ENCODE data around the gene BCAN.
"Not testable (repeated sequence)": the region's sequence is repeated elsewhere in the genome, so short reads cannot be mapped to it uniquely, and the experiment has no call there.

The BCAN gene, protein sequence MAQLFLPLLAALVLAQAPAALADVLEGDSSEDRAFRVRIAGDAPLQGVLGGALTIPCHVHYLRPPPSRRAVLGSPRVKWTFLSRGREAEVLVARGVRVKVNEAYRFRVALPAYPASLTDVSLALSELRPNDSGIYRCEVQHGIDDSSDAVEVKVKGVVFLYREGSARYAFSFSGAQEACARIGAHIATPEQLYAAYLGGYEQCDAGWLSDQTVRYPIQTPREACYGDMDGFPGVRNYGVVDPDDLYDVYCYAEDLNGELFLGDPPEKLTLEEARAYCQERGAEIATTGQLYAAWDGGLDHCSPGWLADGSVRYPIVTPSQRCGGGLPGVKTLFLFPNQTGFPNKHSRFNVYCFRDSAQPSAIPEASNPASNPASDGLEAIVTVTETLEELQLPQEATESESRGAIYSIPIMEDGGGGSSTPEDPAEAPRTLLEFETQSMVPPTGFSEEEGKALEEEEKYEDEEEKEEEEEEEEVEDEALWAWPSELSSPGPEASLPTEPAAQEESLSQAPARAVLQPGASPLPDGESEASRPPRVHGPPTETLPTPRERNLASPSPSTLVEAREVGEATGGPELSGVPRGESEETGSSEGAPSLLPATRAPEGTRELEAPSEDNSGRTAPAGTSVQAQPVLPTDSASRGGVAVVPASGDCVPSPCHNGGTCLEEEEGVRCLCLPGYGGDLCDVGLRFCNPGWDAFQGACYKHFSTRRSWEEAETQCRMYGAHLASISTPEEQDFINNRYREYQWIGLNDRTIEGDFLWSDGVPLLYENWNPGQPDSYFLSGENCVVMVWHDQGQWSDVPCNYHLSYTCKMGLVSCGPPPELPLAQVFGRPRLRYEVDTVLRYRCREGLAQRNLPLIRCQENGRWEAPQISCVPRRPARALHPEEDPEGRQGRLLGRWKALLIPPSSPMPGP

DNA sequence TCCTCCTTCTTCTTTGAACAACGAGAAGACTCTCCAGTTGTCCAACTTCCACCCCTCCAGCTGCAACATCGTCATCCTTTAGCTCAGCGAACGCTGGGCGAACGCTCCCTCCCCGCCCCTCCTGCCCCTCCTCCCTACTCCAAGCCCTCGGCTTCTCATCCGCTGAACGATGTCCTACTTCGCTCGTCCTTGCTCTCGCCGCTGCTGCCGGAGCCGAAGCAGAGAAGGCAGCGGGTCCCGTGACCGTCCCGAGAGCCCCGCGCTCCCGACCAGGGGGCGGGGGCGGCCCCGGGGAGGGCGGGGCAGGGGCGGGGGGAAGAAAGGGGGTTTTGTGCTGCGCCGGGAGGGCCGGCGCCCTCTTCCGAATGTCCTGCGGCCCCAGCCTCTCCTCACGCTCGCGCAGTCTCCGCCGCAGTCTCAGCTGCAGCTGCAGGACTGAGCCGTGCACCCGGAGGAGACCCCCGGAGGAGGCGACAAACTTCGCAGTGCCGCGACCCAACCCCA is at the start of gene BCAN:
BCAN (plus strand) TSS at position 357 of the 504 bp plus-strand sequence. CDS start 3,938 bp downstream, outside the sequence.
- no peak for DNase-seq (ENCODE audit: extremely low read depth in 1 of 2, low read depth in 1 of 2)

DNA sequence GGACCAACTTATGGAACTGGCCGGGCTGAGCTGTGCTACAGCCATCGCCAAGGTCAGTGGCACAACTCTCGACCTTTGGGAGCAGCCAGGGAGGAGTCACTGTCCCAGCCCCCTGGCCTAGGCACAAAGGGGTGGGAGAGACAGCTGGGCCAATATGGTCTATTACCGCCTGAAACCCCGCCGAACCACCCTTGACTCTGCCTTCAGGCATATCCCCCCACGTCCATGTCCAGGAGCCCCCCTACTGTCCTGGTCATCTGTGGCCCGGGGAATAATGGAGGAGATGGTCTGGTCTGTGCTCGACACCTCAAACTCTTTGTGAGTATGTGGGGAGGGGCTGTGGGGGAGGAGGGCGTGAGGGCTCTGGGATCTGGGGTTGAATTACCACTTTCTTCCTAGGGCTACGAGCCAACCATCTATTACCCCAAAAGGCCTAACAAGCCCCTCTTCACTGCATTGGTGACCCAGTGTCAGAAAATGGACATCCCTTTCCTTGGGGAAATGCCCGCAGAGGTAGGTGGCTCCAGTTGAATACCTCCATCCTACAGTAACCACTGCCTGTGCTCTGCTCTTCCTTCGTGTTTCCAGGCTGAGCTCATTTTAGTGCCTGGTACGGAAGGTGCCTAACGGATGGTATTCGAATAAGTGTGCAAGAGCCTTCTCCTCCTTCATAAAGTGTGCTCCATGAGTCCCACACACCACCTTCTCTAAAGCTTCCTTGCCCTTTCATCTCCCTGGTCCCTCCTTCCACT is 49.6 kb upstream of the BCAN start:
- DNase-seq (ENCODE audit: extremely low read depth in 1 of 2, low read depth in 1 of 2): no peak

DNA sequence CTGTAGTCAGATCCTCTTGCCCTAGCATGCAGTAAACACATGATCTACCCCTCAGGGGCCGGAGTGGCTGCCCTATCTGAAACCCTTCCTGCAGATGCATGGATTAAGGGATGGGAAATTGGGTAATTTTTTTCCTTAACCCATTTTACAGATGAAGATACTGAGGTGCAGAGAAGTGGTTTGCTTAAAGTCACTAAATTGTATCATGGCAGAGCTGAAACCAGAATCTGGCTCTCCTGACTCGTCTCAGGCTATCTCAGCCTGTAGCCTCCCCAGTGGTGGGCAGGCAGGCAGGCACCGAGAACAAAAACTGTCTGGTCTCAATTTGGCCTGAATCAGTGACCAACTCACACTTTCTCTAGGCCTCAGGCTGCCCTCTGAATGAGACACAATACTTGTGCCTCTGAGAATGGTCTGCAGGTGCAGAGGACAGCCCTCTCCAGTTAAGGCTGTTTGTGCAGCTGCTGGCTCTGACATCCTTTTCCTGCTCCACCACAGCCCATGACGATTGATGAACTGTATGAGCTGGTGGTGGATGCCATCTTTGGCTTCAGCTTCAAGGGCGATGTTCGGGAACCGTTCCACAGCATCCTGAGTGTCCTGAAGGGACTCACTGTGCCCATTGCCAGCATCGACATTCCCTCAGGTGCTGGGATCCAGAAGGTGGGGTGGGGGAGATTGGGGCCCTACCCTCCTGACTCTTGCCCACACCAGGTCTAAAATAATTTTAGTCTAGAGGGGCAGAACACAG is 48.8 kb upstream of the BCAN start:
- no peak for DNase-seq (ENCODE audit: extremely low read depth in 1 of 2, low read depth in 1 of 2)

DNA sequence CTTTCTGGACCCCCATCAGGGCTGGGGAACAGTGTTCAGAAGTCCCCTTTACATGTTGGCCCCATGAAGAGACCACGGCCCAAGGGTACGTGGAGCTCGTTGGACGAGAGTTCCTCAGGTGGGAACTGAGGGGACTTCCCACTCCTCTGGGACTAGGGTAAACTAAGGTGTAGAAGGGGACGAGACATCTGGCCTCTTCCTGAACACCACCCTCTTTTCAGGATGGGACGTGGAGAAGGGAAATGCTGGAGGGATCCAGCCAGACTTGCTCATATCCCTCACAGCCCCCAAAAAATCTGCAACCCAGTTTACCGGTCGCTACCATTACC is 48.3 kb upstream of the BCAN start:
- DNase-seq (ENCODE audit: extremely low read depth in 1 of 2, low read depth in 1 of 2): no peak

- no peak for DNase-seq (ENCODE audit: extremely low read depth in 1 of 2, low read depth in 1 of 2)
Measured at GRCh38 chr1:156594190-156594589, 47.7 kb upstream of the BCAN start.

- no peak for DNase-seq (ENCODE audit: extremely low read depth in 1 of 2, low read depth in 1 of 2)
Measured at GRCh38 chr1:156595016-156595415, 46.9 kb upstream of the BCAN start.

DNA sequence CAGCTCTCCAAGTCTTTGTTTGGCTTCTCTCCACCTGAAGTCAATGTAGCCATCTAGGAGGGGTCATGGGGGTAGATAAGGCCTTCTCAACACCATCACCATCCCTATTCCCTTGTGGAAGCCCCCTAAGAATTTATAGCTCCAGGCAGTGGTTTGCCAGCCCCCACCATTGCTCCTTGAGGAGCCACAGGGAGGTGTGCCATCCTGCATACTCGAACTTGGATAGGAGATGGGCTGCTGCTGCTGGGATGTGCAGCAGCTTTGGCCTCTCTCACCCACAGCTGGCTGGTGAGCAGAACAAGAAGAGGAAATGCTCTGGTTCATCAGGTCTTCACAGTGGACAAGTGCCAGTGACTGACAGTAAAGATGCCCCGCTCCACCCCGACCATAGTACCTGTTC is 45.5 kb upstream of the BCAN start:
- no peak for DNase-seq (ENCODE audit: extremely low read depth in 1 of 2, low read depth in 1 of 2)

- DNase-seq (ENCODE audit: extremely low read depth in 1 of 2, low read depth in 1 of 2): no peak
Measured at GRCh38 chr1:156598125-156598524, 43.8 kb upstream of the BCAN start.

DNA sequence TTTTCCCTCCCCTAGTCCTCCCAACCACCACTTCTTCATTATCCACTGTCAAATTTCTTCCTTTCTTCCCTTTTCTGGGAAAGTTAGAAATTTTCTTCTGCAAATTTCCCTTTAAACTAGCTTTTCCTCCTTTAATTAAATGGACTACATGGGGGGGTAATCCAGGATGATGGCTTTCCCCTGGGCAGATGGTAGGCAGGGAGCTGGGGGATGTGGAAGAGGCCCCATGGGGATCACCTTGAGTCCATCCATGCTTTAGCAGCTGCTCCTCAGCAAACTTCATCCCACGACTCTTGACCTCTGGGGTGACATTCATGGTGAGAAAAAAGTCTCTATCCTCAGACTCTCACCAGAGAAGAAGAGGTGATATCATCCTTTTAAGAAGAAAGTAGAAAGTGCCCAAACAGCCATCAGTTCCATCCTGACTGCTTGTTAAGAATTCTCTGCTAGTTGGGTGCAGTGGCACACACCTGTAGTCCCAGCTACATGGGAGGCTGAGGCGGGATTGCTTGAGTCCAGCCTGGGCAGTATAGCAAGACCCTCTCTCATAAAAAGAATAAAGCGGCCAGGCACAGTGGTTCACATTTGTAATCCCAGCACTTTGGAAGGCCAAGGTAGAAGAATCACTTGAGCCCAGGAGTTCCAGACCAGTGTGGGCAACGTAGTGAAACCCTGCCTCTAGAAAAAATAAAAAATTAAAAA is 43.0 kb upstream of the BCAN start:
- no peak for DNase-seq (ENCODE audit: extremely low read depth in 1 of 2, low read depth in 1 of 2)

- DNase-seq (ENCODE audit: extremely low read depth in 1 of 2, low read depth in 1 of 2): no peak
Measured at GRCh38 chr1:156599811-156600210, 42.1 kb upstream of the BCAN start.

DNA sequence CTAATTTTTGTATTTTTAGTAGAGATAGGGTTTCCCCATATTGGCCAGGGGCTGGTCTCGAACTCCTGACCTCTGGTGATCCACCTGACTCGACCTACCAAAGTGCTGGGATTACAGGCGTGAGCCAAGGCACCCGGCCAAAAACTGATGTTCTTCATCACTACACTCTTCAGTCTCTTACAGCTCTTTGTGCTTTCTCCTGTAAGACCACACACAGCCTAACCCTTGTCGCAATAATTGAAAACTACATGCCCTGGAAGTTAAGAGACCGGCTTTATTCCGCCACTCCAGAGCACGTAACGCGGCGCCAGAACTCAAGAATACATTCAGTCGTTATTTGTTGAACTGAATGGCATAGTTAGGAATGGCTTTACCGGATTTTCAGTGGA is 41.2 kb upstream of the BCAN start:
- no peak for DNase-seq (ENCODE audit: extremely low read depth in 1 of 2, low read depth in 1 of 2)

GRCh38 chr1:156601122-156601830 is 40.6 kb upstream of the BCAN start, which contains the start of gene GPATCH4:
TSS of gene GPATCH4 (minus strand) at chr1:156601479.
- peak; percentile 60 to 74 for DNase-seq (ENCODE audit: extremely low read depth in 1 of 2, low read depth in 1 of 2)

GRCh38 chr1:156601892-156602291 is 40.0 kb upstream of the BCAN start:
- no peak for DNase-seq (ENCODE audit: extremely low read depth in 1 of 2, low read depth in 1 of 2)

GRCh38 chr1:156602557-156602993 is 39.3 kb upstream of the BCAN start:
- DNase-seq (ENCODE audit: extremely low read depth in 1 of 2, low read depth in 1 of 2): no peak

GRCh38 chr1:156607344-156607743 is 34.6 kb upstream of the BCAN start:
- DNase-seq (ENCODE audit: extremely low read depth in 1 of 2, low read depth in 1 of 2): not testable (repeated sequence)

DNA sequence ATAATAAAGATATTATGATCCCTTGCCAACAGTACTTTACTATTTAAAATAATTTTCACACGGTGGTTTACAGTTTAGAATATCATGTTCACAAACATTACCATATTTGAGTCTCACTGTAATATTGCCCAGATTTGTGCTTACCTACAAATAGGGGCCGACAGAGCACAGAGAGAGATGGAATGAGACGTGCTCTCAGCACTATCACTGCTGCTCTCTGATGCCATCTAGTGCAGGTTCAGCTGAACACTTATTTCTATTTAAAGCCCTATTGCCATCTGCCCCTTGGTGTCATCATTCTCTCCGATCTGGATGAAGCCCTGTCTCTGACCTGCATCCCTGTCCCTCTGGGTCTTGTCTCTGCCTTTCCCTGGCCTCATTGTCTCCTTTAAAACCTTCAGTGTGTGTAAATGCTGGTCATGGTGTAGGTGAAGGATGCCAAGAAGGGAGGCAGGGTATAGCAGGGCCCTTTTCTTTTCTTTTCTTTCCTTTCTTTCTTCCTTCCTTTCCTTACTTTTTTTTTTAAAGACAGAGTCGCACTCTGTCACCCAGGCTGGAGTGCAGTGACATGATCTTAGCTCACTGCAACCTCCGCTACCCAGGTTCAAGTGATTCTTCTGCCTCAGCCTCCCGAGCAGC is 33.8 kb upstream of the BCAN start:
- DNase-seq (ENCODE audit: extremely low read depth in 1 of 2, low read depth in 1 of 2): peak in 1 of 2 donors; percentile 49

DNA sequence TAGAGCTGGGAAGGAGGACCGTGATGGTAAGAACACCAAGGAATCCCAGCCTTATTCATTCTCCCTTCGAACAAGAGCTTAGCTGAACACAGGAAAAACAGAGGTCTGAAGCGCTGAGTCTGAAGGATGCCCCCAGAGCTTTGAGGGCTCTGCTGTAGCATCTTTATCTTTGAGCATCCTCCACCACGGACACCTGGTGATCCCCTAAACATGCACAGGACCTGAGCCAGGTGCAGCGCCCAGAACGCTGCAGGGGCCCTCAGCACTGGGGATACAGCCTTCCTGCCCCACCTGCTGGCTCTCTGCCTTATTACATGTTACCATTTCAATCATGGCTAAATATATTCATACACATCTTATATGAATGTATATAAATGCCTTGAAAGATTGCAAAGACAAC is 32.9 kb upstream of the BCAN start:
- DNase-seq (ENCODE audit: extremely low read depth in 1 of 2, low read depth in 1 of 2): peak in 1 of 2 donors; percentile 38

GRCh38 chr1:156610072-156610471 is 31.8 kb upstream of the BCAN start:
- not testable (repeated sequence) for DNase-seq (ENCODE audit: extremely low read depth in 1 of 2, low read depth in 1 of 2)

Measured in stimulated activated CD8-positive, alpha-beta memory T cell treated with anti-CD3 and anti-CD28 coated beads, Interleukin-7, amount 100 ng/mL, for 48 hours (primary cell).